HFFc6 (cell line): ENCODE data around the gene SPHKAP. TPM values are rescaled to one million over a fixed set of nuclear protein-coding genes. Genes with fewer than 3 reads are reported as not detected.

Source experiments
- DNase-seq: peaks from one replicate; pipeline ENCODE4 v3.0.0-alpha.2; 2018
- H3K27ac Mint-ChIP-seq: 2 replicates; pipeline ENCODE4 v1.8.0; 2020; ENCODE audit warnings: mild to moderate bottlenecking, mixed read lengths
- H3K27me3 Mint-ChIP-seq: 2 replicates; pipeline ENCODE4 v1.8.0; 2021; ENCODE audit warnings: mild to moderate bottlenecking, moderate library complexity, mixed read lengths; ENCODE audit not compliant: insufficient read depth
- H3K36me3 Mint-ChIP-seq: 2 replicates; pipeline ENCODE4 v1.8.0; 2021; ENCODE audit warnings: low read depth, mixed read lengths
- H3K4me1 Mint-ChIP-seq: 2 replicates; pipeline ENCODE4 v1.8.0; 2020; ENCODE audit warnings: low read depth, mixed read lengths
- H3K4me3 Mint-ChIP-seq: 2 replicates; pipeline ENCODE4 v1.8.0; 2020; ENCODE audit warnings: mild to moderate bottlenecking, moderate library complexity, mixed read lengths
- H3K9me3 Mint-ChIP-seq: 2 replicates; pipeline ENCODE4 v1.8.0; 2020; ENCODE audit warnings: mild to moderate bottlenecking, mixed read lengths
- CTCF ChIP-seq: fragments of 200-600 bp; sonication (generic); IDR thresholded peaks from 2 replicates; pipeline ENCODE4 v1.5.0; 2021; ENCODE audit warnings: antibody characterized with exemption, mild to moderate bottlenecking
- total RNA-seq, 6 experiments: library from RNA; stranded (reverse); fragmentation: NEBNext Ultra II Directional; extraction: Animal tissue kit (Norgen Biotek cat#: 25700); gene quantifications; 2 replicates in 1 of 6; 3 replicates in 5 of 6; pipeline ENCODE4 v1.2.3, GENCODE V29; 2021

The SPHKAP gene
- total RNA-seq, 6 experiments from 2014 or later: 0.52 to 0.94 (median 0.84) TPM

DNA sequence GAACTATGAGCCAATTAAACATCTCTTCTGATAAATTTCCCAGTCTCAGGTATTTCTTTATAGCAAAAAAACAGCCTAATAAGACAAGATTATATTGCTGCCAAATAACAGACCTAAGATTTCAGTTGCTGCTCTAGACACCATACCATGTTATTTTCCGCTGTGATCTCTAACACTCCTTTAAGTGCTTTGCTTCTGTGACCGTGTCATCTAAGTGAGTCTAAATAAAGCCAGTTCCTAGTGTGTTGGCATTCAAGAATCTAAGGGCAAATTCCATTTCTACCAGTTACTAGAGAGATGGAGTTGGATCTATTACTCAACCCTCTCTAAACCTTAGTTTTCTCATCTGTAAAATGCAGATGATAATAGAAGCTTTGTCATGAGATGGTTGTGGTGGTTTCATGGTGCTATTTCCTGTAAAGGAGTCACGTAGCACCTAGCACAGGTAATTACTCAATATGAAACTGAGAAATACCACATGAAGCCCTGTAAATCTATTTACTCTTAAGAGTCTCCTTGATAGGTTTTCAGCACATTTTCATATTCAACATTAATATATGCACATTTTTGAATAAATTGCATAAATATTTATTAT lies 40.5 kb downstream of the SPHKAP start:
- Mint-ChIP-seq H3K9me3 (no peaks in the 10 kb centered on the region), H3K4me1 (no peaks in the 10 kb centered on the region), H3K27ac (no peak overlapping the region), H3K36me3 (no peaks in the 10 kb centered on the region), H3K4me3 (no peak overlapping the region), H3K27me3 (no peaks in the 10 kb centered on the region; the same call in 1 of the 2 replicates)
- no peak for TF ChIP-seq CTCF
- DNase-seq: no peak

DNA sequence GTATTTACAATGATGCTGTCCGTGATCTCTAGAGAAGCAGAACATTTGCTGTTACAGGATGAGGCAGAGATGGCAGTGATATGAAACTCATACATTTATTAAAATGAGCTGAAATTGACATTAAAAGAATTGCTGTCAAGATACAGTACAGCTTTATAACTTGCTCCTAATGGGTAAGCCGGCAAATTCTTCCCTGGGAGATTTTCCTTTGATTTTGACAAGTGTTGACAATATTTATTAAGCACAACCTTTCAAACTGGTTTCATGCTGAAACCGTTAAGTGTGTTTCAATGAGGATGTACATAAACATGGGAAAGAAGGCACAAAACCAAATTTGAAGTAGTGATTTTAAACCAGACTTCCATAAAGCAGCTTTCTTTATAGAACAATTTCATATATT lies 45.5 kb downstream of the SPHKAP start:
- H3K4me1 Mint-ChIP-seq: peaks cover 7% of the 10 kb centered on the region; the same call in 1 of the 2 replicates
- H3K4me3 Mint-ChIP-seq: no peak overlapping the region
- H3K27me3 Mint-ChIP-seq: no peaks in the 10 kb centered on the region; the same call in none of the 2 replicates
- H3K27ac Mint-ChIP-seq: no peak overlapping the region
- TF ChIP-seq CTCF: no peak
- H3K9me3 Mint-ChIP-seq: no peaks in the 10 kb centered on the region
- H3K36me3 Mint-ChIP-seq: no peaks in the 10 kb centered on the region
- no peak for DNase-seq

GRCh38 chr2:228135300-228135699 lies 46.2 kb downstream of the SPHKAP start:
- DNase-seq: no peak
- no peak for TF ChIP-seq CTCF
- Mint-ChIP-seq H3K27me3 (no peaks in the 10 kb centered on the region; the same call in none of the 2 replicates), H3K36me3 (no peaks in the 10 kb centered on the region), H3K27ac (no peak overlapping the region), H3K4me1 (peaks cover 7% of the 10 kb centered on the region; the same call in 1 of the 2 replicates), H3K4me3 (no peak overlapping the region), H3K9me3 (no peaks in the 10 kb centered on the region)

DNA sequence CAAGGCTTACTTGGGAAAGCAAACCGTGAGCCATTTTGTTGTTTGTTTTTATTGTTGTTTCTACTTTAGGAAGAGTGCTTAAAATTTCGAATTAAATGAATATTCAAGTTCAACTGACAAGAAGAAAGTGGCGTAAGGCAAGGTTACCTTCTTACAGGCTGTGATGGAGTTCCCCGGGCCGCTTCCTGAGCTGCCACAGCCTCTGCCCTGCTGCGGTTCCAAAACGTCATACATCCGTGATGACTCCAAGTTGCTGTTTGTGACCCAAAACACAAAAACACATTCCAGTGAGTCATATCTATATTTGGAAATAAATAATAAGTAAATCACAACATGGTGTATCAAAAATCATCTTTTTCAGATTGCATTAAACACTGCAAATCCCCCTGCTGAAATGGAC lies 49.7 kb downstream of the SPHKAP start:
- TF ChIP-seq CTCF: no peak
- no peak for DNase-seq
- no peaks in the 10 kb centered on the region for H3K9me3 Mint-ChIP-seq
- no peak overlapping the region for H3K4me3 Mint-ChIP-seq
- no peak overlapping the region for H3K27ac Mint-ChIP-seq
- no peaks in the 10 kb centered on the region for H3K36me3 Mint-ChIP-seq
- peaks cover 7% of the 10 kb centered on the region; the same call in 1 of the 2 replicates for H3K4me1 Mint-ChIP-seq
- H3K27me3 Mint-ChIP-seq: no peaks in the 10 kb centered on the region; the same call in none of the 2 replicates

- Mint-ChIP-seq H3K4me1 (peaks cover under 1% of the 10 kb centered on the region; the same call in 1 of the 2 replicates), H3K27me3 (peaks cover 1% of the 10 kb centered on the region; the same call in 1 of the 2 replicates), H3K4me3 (no peak overlapping the region), H3K27ac (no peak overlapping the region), H3K36me3 (no peaks in the 10 kb centered on the region), H3K9me3 (peaks cover 7% of the 10 kb centered on the region; the same call in 1 of the 2 replicates)
- no peak for DNase-seq
- no peak for TF ChIP-seq CTCF
Measured at GRCh38 chr2:228126401-228126800, 55.1 kb downstream of the SPHKAP start.
